Fibroblast of skin of left biceps (primary cell): ENCODE measurements around the gene TUBA8.
"Not testable (repeated sequence)": the region's sequence is repeated elsewhere in the genome, so short reads cannot be mapped to it uniquely, and the experiment has no call there.

ENCODE experiments used
- DNase-seq, 2 experiments: peaks; one replicate each; pipeline ENCODE4 v3.0.0-alpha.2; 2013; ENCODE audit warnings: low read depth in 2 of 2

TUBA8 gene

GRCh38 chr22:18130018-18130417, 19.4 kb downstream of the TUBA8 start:
- DNase-seq = no peak

GRCh38 chr22:18130699-18131429, 20.3 kb downstream of the TUBA8 start:
- no peak for DNase-seq

GRCh38 chr22:18133452-18133851, 22.8 kb downstream of the TUBA8 start:
- no peak for DNase-seq

DNA sequence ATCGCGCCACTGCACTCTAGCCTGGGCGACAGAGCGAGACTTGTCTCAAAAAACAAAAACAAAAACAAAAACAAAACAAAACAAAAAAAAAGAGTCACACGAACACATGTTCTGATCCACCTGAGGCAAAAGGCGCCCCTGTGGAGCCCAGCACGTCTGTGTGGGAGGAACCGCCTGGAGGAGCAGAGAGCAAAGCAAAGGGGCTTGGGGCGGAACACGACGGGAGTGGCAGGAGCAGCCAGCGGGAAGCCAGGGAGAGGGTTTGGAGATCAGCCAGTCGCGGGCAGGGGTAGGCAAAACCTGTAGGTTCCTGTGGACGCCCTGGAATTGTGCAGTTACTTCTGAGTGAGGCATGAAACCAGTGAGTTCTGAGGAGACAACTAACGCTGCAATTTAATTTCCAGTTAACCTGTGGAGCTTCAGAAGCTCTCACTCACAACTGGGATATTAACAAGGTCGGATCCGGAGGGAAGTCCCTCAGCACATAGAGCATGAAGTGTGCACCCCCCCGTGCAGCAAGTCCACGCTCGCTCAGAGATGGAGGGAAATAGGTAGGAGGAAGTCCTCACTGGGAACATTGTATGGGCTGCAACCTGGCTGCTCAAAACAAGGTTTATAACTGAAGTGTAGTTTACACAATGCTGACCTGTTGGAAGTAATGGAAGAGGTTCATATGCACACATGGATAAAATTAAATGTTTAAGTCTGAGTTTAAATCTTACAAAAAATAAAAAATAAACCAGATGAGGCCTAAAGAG, 26.1 kb downstream of the TUBA8 start:
- no peak for DNase-seq

DNA sequence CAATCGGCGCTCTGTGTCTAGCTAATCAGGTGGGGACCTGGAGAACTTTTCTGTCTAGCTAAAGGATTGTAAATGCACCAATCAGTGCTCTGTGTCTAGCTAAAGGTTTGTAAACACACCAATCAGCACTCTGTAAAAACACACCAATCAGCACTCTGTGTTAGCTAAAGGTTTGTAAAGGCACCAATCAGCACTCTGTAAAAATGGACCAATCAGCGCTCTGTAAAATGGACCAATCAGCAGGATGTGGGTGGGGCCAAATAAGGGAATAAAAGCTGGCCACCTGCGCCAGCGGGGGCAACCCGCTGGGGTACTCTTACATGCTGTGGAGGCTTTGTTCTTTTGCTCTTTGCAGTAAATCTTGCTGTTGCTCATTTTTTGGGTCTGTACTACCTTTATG, 30.4 kb downstream of the TUBA8 start:
- DNase-seq = not testable (repeated sequence)

- DNase-seq = no peak
These were observed 33.5 kb downstream of the TUBA8 start for GRCh38 chr22:18144105-18144504.

DNA sequence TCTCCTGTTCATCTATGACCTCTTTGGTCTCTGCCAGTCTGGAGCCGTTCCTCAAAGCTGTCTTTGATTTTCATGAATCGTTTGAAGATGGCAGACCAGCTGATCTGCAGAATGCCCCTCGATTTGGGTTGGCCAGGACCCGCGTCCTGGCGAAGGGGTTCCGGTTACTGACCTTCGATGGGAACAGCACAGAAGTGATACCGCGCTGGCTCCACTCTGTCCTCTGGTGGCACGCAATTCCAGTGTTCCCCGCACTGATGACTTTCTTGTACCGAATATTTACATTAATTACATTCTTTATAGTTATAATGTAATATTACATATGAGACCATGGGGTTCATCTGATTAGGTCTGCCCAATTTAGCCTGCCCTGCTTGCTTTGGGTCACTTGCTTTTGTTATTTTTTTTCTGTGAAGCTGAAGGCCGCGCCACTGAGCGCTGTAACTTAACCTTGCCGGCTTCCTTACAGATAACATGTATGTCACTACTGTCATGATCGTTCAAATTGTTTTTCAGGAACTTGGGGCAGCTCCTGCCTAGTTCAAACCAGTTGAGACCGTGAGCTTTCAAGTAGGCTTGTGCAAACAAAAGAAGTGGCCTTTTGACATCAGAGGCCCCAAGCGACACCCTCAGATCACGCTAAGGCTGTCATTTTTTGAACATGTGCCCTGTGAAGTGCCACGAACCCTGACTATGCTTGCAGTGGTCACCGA, 35.2 kb downstream of the TUBA8 start:
- DNase-seq = no peak

DNA sequence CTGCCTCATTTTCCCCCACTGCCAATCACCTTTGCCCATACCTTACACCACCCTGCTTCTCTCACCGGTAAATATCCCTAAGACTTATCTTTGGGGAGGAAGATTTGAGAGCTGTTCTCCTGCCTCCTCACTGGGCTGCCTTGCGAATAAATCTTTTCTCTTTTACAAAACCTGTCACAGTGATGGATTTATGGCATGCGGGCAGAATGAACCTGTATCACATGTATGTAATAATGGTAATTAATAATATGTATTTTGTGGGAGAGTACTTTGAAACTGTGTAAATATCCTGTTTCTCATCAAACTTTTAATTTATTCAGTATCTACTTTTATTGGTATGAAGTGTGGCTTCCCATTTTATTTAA, 35.8 kb downstream of the TUBA8 start:
- no peak for DNase-seq

GRCh38 chr22:18147791-18148190, 37.2 kb downstream of the TUBA8 start:
- DNase-seq = no peak

DNA sequence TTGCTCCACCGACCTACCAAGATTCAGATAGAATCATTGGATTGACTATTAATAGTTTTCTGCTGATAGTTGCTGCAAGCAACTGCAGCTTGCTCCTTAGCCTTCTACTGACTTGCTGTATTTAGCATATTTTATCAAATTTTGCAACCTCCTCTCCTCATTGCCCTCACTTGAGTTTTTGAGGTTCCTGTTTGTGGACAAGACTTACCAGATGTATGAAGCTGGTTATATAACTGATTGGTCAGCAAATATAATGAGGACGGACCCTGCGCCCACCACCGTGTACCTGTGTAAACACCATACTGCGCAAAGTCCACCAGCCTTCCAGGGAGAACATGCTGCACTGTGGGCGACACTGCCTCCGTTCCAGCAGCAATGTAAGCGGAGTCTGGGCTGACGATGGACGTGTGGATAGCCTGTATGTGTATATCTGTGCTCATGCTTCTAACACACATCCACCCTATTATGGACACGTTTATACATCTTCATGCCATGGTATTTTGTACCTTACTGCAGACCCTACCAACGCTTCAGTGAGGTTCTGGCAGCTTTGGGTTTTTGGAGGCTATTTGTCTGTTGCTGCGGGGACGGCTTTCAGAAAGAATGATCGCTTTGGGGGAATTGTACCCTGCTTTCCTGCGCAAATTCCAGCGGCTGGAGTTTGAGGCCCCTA, 37.8 kb downstream of the TUBA8 start:
- no peak for DNase-seq

DNA sequence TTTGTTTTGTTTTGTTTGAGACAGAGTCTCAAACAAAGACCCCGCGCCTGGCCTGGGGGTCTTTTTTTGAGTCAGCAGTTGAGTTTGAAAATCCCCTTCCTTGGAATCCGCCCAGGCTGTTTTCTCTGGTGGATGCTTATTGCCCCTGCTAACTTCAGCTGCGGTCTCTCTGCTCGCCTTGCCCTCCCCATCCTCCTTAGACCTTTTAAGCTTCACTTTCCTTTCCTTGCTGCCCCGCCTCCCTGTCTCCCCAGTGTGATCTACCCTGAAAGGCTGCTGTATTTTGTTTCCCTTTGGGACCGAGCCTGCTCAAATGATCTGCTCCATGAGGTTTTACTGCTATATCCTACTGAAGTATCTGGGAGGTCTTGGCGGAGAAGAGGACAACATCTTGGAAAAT, 41.9 kb downstream of the TUBA8 start:
- no peak for DNase-seq

DNA sequence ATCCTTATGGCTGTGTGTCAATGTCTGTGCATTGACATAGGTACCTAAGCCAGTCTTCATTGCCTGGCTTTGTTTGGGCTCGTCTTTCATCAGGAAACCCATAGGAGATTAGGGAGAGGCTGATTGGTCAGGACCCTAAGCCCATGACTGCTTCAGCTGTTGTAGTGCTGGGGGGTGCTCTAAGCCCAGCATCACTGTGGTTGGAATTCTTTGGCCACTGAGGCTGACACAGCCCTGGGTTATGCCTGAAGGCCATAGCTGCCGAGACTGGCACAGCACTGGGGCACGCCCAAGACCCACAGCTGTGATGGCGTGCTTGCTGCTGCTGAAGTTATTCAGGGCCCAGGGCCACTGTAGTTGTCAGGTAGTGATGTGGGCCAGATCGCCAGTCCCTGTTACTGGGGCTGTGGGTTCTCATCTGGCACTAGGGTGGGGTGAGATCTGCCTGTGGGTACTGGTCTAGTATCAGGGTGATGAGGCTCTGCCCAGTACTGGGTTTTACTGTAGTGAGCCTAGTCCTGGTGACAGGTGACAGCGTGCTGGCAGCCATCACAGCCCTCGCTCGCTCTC, 44.3 kb downstream of the TUBA8 start:
- DNase-seq = no peak

DNA sequence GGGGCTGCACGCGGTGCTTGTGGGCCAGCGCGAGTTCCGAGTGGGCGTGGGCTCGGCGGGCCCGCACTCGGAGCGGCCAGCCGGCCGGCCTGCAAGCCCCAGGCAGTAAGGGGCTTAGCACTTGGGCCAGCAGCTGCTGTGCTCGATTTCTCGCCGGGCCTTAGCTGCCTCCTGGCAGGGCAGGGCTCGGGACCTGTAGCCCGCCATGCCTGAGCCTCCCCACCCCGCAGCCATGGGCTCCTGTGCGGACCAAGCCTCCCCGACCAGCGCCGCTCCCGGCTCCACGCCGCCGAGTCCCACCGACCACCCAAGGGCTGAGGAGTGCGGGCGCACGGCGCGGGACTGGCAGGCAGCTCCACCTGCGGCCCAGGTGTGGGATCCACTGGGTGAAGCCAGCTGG, 44.9 kb downstream of the TUBA8 start:
- DNase-seq = not testable (repeated sequence)

GRCh38 chr22:18156878-18157713, 46.5 kb downstream of the TUBA8 start:
- DNase-seq = peak; percentile 98

DNA sequence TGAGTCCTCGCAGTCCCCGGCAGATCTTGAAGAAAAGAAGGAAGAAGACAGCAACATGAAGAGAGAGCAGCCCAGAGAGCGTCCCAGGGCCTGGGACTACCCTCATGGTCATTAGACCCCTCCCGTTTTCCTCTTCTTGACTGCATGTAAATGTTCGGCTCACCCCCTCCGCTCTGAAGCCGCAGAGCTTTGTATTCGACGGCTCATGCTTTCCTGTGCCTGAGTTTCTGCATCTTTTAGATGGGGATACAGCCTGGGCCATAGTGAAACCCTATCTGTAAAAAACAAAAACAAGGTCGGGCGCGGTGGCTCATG, 47.1 kb downstream of the TUBA8 start:
- no peak for DNase-seq

- not testable (repeated sequence) for DNase-seq
These were observed 50.0 kb downstream of the TUBA8 start for GRCh38 chr22:18160641-18161040.

GRCh38 chr22:18163843-18164242, 53.2 kb downstream of the TUBA8 start:
- DNase-seq = not testable (repeated sequence)

DNA sequence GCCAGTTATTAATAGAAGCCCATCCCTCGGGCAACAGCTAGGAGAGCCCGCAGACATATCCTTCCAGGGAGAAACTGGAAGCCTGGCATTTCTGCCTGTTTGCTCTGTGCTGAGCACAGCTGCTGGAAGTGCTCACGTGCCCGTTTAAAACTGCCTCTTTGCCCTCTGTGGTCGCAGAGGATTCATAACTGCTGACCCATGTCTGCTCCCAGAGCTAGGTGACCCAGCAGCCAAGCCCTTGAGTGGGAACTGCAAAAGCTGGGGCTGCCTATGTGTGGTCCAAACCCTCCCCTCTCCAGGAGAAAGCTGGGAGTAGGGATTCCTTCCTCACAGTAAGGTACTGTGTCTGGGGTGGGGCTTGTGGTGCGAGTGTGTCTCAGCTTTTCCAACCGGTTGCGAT, 54.0 kb downstream of the TUBA8 start:
- not testable (repeated sequence) for DNase-seq

GRCh38 chr22:18165356-18165755, 54.7 kb downstream of the TUBA8 start:
- not testable (repeated sequence) for DNase-seq

- not testable (repeated sequence) for DNase-seq
These were observed 59.7 kb downstream of the TUBA8 start for GRCh38 chr22:18170284-18170683.

- not testable (repeated sequence) for DNase-seq
These were observed 61.6 kb downstream of the TUBA8 start for GRCh38 chr22:18172203-18172602.
